Ovary (tissue), 3 donors: ENCODE results near the gene PARD3B.

Experiments
- CTCF ChIP-seq, 3 donors: fragments of 450-650 bp in 2 of 3; fragments of 200-600 bp in 1 of 3; IDR thresholded peaks; one replicate each; pipeline versions ENCODE4 v1.5.1 to v1.8.0; 2016 to 2022; ENCODE audit warnings: antibody characterized with exemption in 3 of 3, mild to moderate bottlenecking in 1 of 3
- POLR2A ChIP-seq: fragments of 450-650 bp; IDR thresholded peaks from one replicate; pipeline ENCODE4 v1.6.1; 2017; ENCODE audit warnings: antibody characterized with exemption, mild to moderate bottlenecking, moderate library complexity
- donor health status: DM: no; HTN: no; CAD: no.

- TF ChIP-seq CTCF (IDR thresholded peaks at IDR 0.05) (no peak), POLR2A (no peak)
Observed at GRCh38 chr2:205460217-205460616, 914.9 kb downstream of the PARD3B start.
